H1 (cell line): ENCODE data around the gene APOBEC3C. TPM values are rescaled to one million over a fixed set of nuclear protein-coding genes. Genes with fewer than 3 reads are reported as not detected.
"Not testable (repeated sequence)": the region's sequence is repeated elsewhere in the genome, so short reads cannot be mapped to it uniquely, and the experiment has no call there.

ENCODE experiments used
- CTCF ChIA-PET: fragments of 300-600 bp; sonication (Branson Sonifier 250); formaldehyde crosslinking; loops from one replicate; lab custom pipeline; 2021; ENCODE audit not compliant: partially characterized antibody; lab: Charles Lee
- POLR2A ChIA-PET: fragments of 300-600 bp; sonication (Branson Sonifier 250); formaldehyde crosslinking; loops from one replicate; lab custom pipeline; 2021; ENCODE audit warnings: inconsistent platforms; ENCODE audit not compliant: partially characterized antibody; lab: Charles Lee
- DNase-seq, 2 experiments: peaks; one replicate each; pipeline versions ENCODE4 v3.0.0 to v3.0.0-alpha.2; 2010 to 2022; ENCODE audit warnings: low spot score in 2 of 2, low read depth in 1 of 2, mixed read lengths in 1 of 2
- FAIRE-seq: peaks from 2 replicates; lab custom pipeline; 2011; peaks lifted over from hg19 to GRCh38; lab: Jason Lieb, UNC
- H2AFZ ChIP-seq: 2 replicates; pipeline ENCODE4 v1.8.1; 2012; ENCODE audit warnings: low read length, inconsistent platforms
- H2AK5ac ChIP-seq: 2 replicates; pipeline ENCODE4 v1.6.1; 2013; ENCODE audit warnings: low read depth, low read length
- H2BK120ac ChIP-seq: replicated peaks from 2 replicates; pipeline ENCODE3; 2013; ENCODE audit warnings: low read depth, low read length, inconsistent platforms
- H2BK12ac ChIP-seq: 2 replicates; pipeline ENCODE4 v1.6.1; 2013; ENCODE audit warnings: low read depth, low read length
- H2BK15ac ChIP-seq: 2 replicates; pipeline ENCODE4 v1.6.1; 2013; ENCODE audit warnings: low read length
- H2BK20ac ChIP-seq: 2 replicates; pipeline ENCODE4 v1.6.1; 2013; ENCODE audit warnings: low read length
- H2BK5ac ChIP-seq: 2 replicates; pipeline ENCODE4 v1.6.1; 2013; ENCODE audit warnings: low read depth, low read length
- H3K14ac ChIP-seq: 2 replicates; pipeline ENCODE4 v1.6.1; 2013; ENCODE audit warnings: inconsistent platforms; ENCODE audit not compliant: insufficient read length
- H3K18ac ChIP-seq: 2 replicates; pipeline ENCODE4 v1.6.1; 2013; ENCODE audit warnings: low read length; ENCODE audit errors: extremely low read depth
- H3K23ac ChIP-seq: 2 replicates; pipeline ENCODE4 v1.6.1; 2013; ENCODE audit warnings: inconsistent platforms; ENCODE audit not compliant: insufficient read length
- H3K23me2 ChIP-seq: 2 replicates; pipeline ENCODE4 v1.6.1; 2013; ENCODE audit warnings: low read depth, low read length
- H3K27ac ChIP-seq: 2 replicates; pipeline ENCODE4 v1.6.1; 2011; ENCODE audit warnings: low read depth, low read length, inconsistent platforms
- H3K27me3 ChIP-seq, 4 experiments: replicated peaks in 1 of 4; 1 replicate in 1 of 4; 2 replicates in 3 of 4; pipeline versions ENCODE4 v1.6.1 to v1.8.1; 2011 to 2013; ENCODE audit warnings: low read length in 3 of 4, mild to moderate bottlenecking in 3 of 4, inconsistent platforms in 2 of 4, mixed read lengths in 2 of 4, moderate library complexity in 1 of 4; ENCODE audit not compliant: control insufficient read depth in 3 of 4, insufficient read depth in 3 of 4; ENCODE audit errors: extremely low read depth in 1 of 4
- H3K36me3 ChIP-seq, 4 experiments: 2 replicates each; pipeline versions ENCODE4 v1.6.1 to v1.8.1; 2011 to 2013; ENCODE audit warnings: mild to moderate bottlenecking in 4 of 4, low read length in 3 of 4, moderate library complexity in 2 of 4, control low read depth in 1 of 4, inconsistent platforms in 1 of 4; ENCODE audit not compliant: insufficient read depth in 4 of 4, control insufficient read depth in 2 of 4
- H3K4ac ChIP-seq: replicated peaks from 2 replicates; pipeline ENCODE3; 2013; ENCODE audit warnings: low read length, low read depth, mixed read lengths, inconsistent platforms; ENCODE audit not compliant: insufficient read length
- H3K4me1 ChIP-seq, 4 experiments: replicated peaks in 1 of 4; 1 replicate in 1 of 4; 2 replicates in 3 of 4; pipeline versions ENCODE4 v1.6.1 to v1.8.1; 2011 to 2013; ENCODE audit warnings: low read length in 3 of 4, inconsistent platforms in 2 of 4, mixed read lengths in 1 of 4; ENCODE audit not compliant: insufficient read depth in 4 of 4, control insufficient read depth in 3 of 4
- H3K4me2 ChIP-seq, 2 experiments: 2 replicates each; pipeline versions ENCODE4 v1.6.1 to v1.8.1; 2011 to 2013; ENCODE audit warnings: low read depth in 2 of 2, low read length in 2 of 2, control low read depth in 1 of 2, inconsistent platforms in 1 of 2, mild to moderate bottlenecking in 1 of 2; ENCODE audit not compliant: insufficient read depth in 1 of 2
- H3K4me3 ChIP-seq, 4 experiments: fragments of 200-600, 300-600 bp in 1 of 4; sonication (generic), shearing (Covaris generic), sonication (Bioruptor Twin) in 1 of 4; 2 replicates each; pipeline versions ENCODE4 v1.5.1 to v1.8.1; 2011 to 2016; ENCODE audit warnings: low read length in 4 of 4, low read depth in 3 of 4, control low read depth in 2 of 4, inconsistent platforms in 2 of 4, mild to moderate bottlenecking in 2 of 4, mixed read lengths in 1 of 4, moderate library complexity in 1 of 4; ENCODE audit not compliant: insufficient read depth in 2 of 4; ENCODE audit errors: extremely low read depth in 1 of 4
- H3K56ac ChIP-seq: replicated peaks from 2 replicates; pipeline ENCODE3; 2013; ENCODE audit warnings: low read depth, mild to moderate bottlenecking, mixed read lengths, low read length, inconsistent platforms; ENCODE audit not compliant: insufficient read length
- H3K79me1 ChIP-seq: 2 replicates; pipeline ENCODE4 v1.6.1; 2013; ENCODE audit warnings: low read depth, low read length, control low read depth
- H3K79me2 ChIP-seq, 2 experiments: 2 replicates each; pipeline versions ENCODE4 v1.6.1 to v1.8.1; 2012 to 2013; ENCODE audit warnings: low read length in 2 of 2, mild to moderate bottlenecking in 2 of 2, inconsistent platforms in 1 of 2; ENCODE audit not compliant: insufficient read depth in 2 of 2, control insufficient read depth in 1 of 2
- H3K9ac ChIP-seq, 4 experiments: replicated peaks in 1 of 4; 1 replicate in 1 of 4; 2 replicates in 3 of 4; pipeline versions ENCODE4 v1.6.1 to v1.8.1; 2011 to 2013; ENCODE audit warnings: low read depth in 3 of 4, low read length in 3 of 4, control low read depth in 2 of 4, mild to moderate bottlenecking in 2 of 4, moderate library complexity in 2 of 4, inconsistent platforms in 1 of 4; ENCODE audit errors: extremely low read depth in 1 of 4
- H3K9me3 ChIP-seq, 2 experiments: 2 replicates each; pipeline versions ENCODE4 v1.6.1 to v1.8.1; 2012 to 2013; ENCODE audit warnings: mild to moderate bottlenecking in 2 of 2, moderate library complexity in 2 of 2, control low read depth in 1 of 2, inconsistent platforms in 1 of 2, low read depth in 1 of 2, low read length in 1 of 2, mixed read lengths in 1 of 2; ENCODE audit not compliant: insufficient read depth in 2 of 2
- H4K20me1 ChIP-seq, 2 experiments: replicated peaks in 1 of 2; 2 replicates each; pipeline versions ENCODE3 to v1.8.1; 2011 to 2013; ENCODE audit warnings: inconsistent platforms in 2 of 2, low read length in 2 of 2, mild to moderate bottlenecking in 1 of 2; ENCODE audit not compliant: insufficient read depth in 2 of 2, control insufficient read depth in 1 of 2
- H4K5ac ChIP-seq: 2 replicates; pipeline ENCODE4 v1.6.1; 2013; ENCODE audit warnings: low read length, low read depth, mixed read lengths, inconsistent platforms; ENCODE audit not compliant: insufficient read length
- H4K8ac ChIP-seq: 2 replicates; pipeline ENCODE4 v1.8.0; 2013; ENCODE audit warnings: mild to moderate bottlenecking, moderate library complexity, low read length, inconsistent platforms; ENCODE audit not compliant: insufficient read depth; ENCODE audit errors: extremely low read depth
- H4K91ac ChIP-seq: replicated peaks from 2 replicates; pipeline ENCODE3; 2013; ENCODE audit warnings: low read length, mixed read lengths, inconsistent platforms; ENCODE audit not compliant: insufficient read length
- CREB1 ChIP-seq: IDR thresholded peaks from 2 replicates; pipeline ENCODE4 v1.6.1; 2012; ENCODE audit warnings: inconsistent platforms
- WGBS, 2 experiments: shearing (Covaris generic) in 1 of 2; methylation state at CpG; one replicate each; pipeline versions ENCODE4 v1.1.6 to v1.1.7; 2013 to 2015; ENCODE audit warnings: low lambda C conversion rate in 2 of 2, mixed read lengths in 2 of 2, inconsistent platforms in 1 of 2, low coverage in 1 of 2, missing lambda C conversion rate in 1 of 2; ENCODE audit not compliant: insufficient replicate concordance in 2 of 2, insufficient coverage in 1 of 2, insufficient read length in 1 of 2; ENCODE audit errors: extremely low coverage in 1 of 2, missing lambda C conversion rate in 1 of 2; 5-methylcytosine and 5-hydroxymethylcytosine counted together
- polyA plus RNA-seq, 7 experiments: library from polyadenylated mRNA; depleted of rRNA in 3 of 7; stranded (reverse) in 5 of 7; unstranded in 2 of 7; fragments of >200 nt in 5 of 7; fragments of 200-250 nt in 2 of 7; gene quantifications; 1 replicate in 5 of 7; 2 replicates in 1 of 7; 4 replicates in 1 of 7; pipeline versions ENCODE4 v1.2.1 to v1.2.3, GENCODE V29; 2011 to 2013; ENCODE audit warnings: missing spikeins in 2 of 7, mixed read lengths in 2 of 7
- total RNA-seq: library from RNA; stranded (reverse); fragmentation: NEBNext Ultra II Directional; extraction: Animal tissue kit (Norgen Biotek cat#: 25700); gene quantifications from 2 replicates; pipeline ENCODE4 v1.2.1, GENCODE V29; 2021

APOBEC3C gene
- total and polyA plus RNA-seq, 2 of the 8 experiments (the other 6 are each of a cell fraction or from before 2014, with no cell fraction given), result 20.3 to 23.3 TPM

DNA sequence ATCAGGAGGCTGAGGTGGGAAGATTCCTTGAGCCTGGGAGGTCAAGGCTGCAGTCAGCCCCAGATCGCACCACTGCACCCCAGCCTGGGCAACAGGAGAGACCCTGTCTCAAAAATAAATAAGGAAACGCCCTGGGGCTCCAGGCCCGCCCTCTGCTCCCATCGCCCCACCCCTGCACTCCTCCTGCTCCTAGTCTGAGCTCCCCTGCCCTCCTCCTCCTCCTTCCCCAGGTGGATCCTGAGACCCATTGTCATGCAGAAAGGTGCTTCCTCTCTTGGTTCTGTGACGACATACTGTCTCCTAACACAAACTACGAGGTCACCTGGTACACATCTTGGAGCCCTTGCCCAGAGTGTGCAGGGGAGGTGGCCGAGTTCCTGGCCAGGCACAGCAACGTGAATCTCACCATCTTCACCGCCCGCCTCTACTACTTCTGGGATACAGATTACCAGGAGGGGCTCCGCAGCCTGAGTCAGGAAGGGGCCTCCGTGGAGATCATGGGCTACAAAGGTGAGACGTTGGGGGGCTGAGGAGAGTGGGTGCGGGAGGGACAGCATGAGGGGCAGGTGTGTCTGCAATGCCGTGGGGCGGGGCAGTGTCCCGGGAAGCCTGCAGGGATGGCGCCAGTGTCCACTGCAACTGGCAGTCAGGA is 37.9 kb downstream of the APOBEC3C start:
- not testable (repeated sequence) for H3K9ac ChIP-seq, H3K27me3 ChIP-seq, H2AK5ac ChIP-seq, H2AFZ ChIP-seq, H3K36me3 ChIP-seq, H3K23me2 ChIP-seq, DNase-seq, H2BK15ac ChIP-seq, H3K79me1 ChIP-seq, H3K79me2 ChIP-seq, H3K23ac ChIP-seq, H4K8ac ChIP-seq, H2BK120ac ChIP-seq, H3K56ac ChIP-seq, H3K9me3 ChIP-seq, H3K14ac ChIP-seq, H4K20me1 ChIP-seq, H3K27ac ChIP-seq, H3K4ac ChIP-seq
- peak overlapping the region; percentile 19 for H4K5ac ChIP-seq
- peaks cover 3 to 18% (median 10%) of the 10 kb centered on the region in 4 experiments; a peak in 6 of 7 replicates for H3K4me1 ChIP-seq
- peak overlapping the region in 1 of 4 experiments; percentile 21; a peak in 1 of 8 replicates for H3K4me3 ChIP-seq
- POLR2A ChIA-PET, result interaction anchor here (1.1 kb wide), 1 partner anchor 20 kb away, joined by 3 read pairs; no protein-coding TSS in a partner anchor
- H2BK20ac ChIP-seq, result peak overlapping the region; percentile 72; the same call in 1 of the 2 replicates
- TF ChIP-seq CREB1, result peak; percentile 60; the same call in 1 of the 2 replicates
- H3K4me2 ChIP-seq, result peak overlapping the region in 1 of 2 experiments; percentile 14; a peak in 1 of 4 replicates
- H3K18ac ChIP-seq, result peak overlapping the region; percentile 62
- CTCF ChIA-PET, result interaction anchor here (0.8 to 2.3 kb wide), 3 partner anchors 9 to 182 kb away, joined by 3 to 6 read pairs (median 3); no protein-coding TSS in a partner anchor
- peak; percentile 100 for FAIRE-seq
- peak overlapping the region; percentile 58 for H4K91ac ChIP-seq
- H2BK12ac ChIP-seq, result peak overlapping the region; percentile 94; the same call in 1 of the 2 replicates
- 76% methylated on average over 11 of the region's 18 CpGs; no CpG with 5 or more reads in 1 of the 2 experiments for WGBS, 2 experiments
- peak overlapping the region; percentile 81; the same call in 1 of the 2 replicates for H2BK5ac ChIP-seq
